HTR-8/SVneo (cell line): ENCODE results near the gene SYCE1.
A peak's percentile ranks its signal among the peaks of the same experiment; 100 is the strongest.
"Not testable (repeated sequence)": the region's sequence is repeated elsewhere in the genome, so short reads cannot be mapped to it uniquely, and the experiment has no call there.

Experiments used
- DNase-seq: peaks from one replicate; pipeline ENCODE4 v3.0.0; 2011; ENCODE audit warnings: low spot score, mixed read lengths; ENCODE audit not compliant: insufficient read length
- FAIRE-seq: peaks from 2 replicates; lab custom pipeline; 2011; peaks lifted over from hg19 to GRCh38; lab: Jason Lieb, UNC

Gene SYCE1

GRCh38 chr10:133565441-133566294 is at the start of gene SYCE1:
Gene SYCE1 (minus strand): TSS chr10:133565583. CDS start chr10:133565529, 54 bp downstream.
- DNase-seq (no peak), FAIRE-seq (no peak)

- FAIRE-seq: no peak
- no peak for DNase-seq
Observed at GRCh38 chr10:133614830-133615580, 49.6 kb upstream of the SYCE1 start.

- FAIRE-seq (no peak), DNase-seq (no peak)
Observed at GRCh38 chr10:133613699-133614098, 48.3 kb upstream of the SYCE1 start.

- no peak for FAIRE-seq
Observed at GRCh38 chr10:133611079-133611478, 45.7 kb upstream of the SYCE1 start.

GRCh38 chr10:133608855-133609254 is 43.5 kb upstream of the SYCE1 start:
- FAIRE-seq (no peak), DNase-seq (peak; percentile 6)

More at GRCh38 chr10:133611079-133611478, 45.7 kb upstream of the SYCE1 start:
- DNase-seq: no peak

- FAIRE-seq: not testable (repeated sequence)
Observed at GRCh38 chr10:133603434-133603833, 38.1 kb upstream of the SYCE1 start.

GRCh38 chr10:133600657-133601056 is 35.3 kb upstream of the SYCE1 start:
- no peak for DNase-seq
- no peak for FAIRE-seq

More at GRCh38 chr10:133603434-133603833, 38.1 kb upstream of the SYCE1 start:
- DNase-seq: not testable (repeated sequence)

- DNase-seq, FAIRE-seq: not testable (repeated sequence)
Observed at GRCh38 chr10:133599869-133600268, 34.5 kb upstream of the SYCE1 start.

- DNase-seq (no peak), FAIRE-seq (no peak)
Observed at GRCh38 chr10:133592716-133593115, 27.3 kb upstream of the SYCE1 start.

GRCh38 chr10:133590970-133591359 is 25.6 kb upstream of the SYCE1 start:
- DNase-seq (no peak), FAIRE-seq (no peak)

- no peak for DNase-seq
- no peak for FAIRE-seq
Observed at GRCh38 chr10:133590226-133590969, 25.0 kb upstream of the SYCE1 start.

GRCh38 chr10:133577037-133577436 is 11.7 kb upstream of the SYCE1 start:
- not testable (repeated sequence) for FAIRE-seq, DNase-seq

GRCh38 chr10:133573460-133573859 is 8.1 kb upstream of the SYCE1 start:
- DNase-seq, FAIRE-seq: not testable (repeated sequence)

GRCh38 chr10:133572055-133572454 is 6.7 kb upstream of the SYCE1 start:
- DNase-seq, FAIRE-seq: not testable (repeated sequence)

GRCh38 chr10:133569801-133570200 is 4.4 kb upstream of the SYCE1 start:
- not testable (repeated sequence) for DNase-seq, FAIRE-seq

GRCh38 chr10:133568831-133569527 is 3.6 kb upstream of the SYCE1 start:
- peak; percentile 44 for FAIRE-seq
- DNase-seq: not testable (repeated sequence)

GRCh38 chr10:133568287-133568614 is 2.9 kb upstream of the SYCE1 start:
- FAIRE-seq (no peak), DNase-seq (no peak)

- FAIRE-seq (no peak), DNase-seq (no peak)
Observed at GRCh38 chr10:133567609-133568286, 2.4 kb upstream of the SYCE1 start.

- FAIRE-seq (no peak), DNase-seq (no peak)
Observed at GRCh38 chr10:133567119-133567518, 1.7 kb upstream of the SYCE1 start.
